ENCODE measurements around the gene ZDHHC9.

The ZDHHC9 gene

DNA sequence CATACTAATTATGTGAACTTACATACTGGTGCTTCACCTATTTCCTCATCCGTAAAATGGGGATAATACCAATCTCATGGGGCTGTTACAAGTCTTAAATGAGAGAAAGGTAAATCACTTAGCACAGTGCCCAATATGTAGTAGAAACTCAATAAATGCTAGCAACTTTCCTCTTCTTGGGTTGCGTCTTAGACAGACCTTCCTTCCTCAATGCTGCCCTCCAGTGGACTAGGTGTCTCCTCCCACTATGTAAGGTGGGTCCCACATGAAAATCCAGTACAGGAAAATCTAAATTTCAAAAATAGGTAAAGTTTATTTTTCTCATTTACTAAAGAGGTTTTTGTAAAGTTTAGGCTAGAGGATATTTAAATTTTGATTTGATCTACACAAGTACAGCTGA is 20.6 kb downstream of the ZDHHC9 start:
- DNase-seq (ENCODE audit: low spot score) = peak; percentile 61

DNA sequence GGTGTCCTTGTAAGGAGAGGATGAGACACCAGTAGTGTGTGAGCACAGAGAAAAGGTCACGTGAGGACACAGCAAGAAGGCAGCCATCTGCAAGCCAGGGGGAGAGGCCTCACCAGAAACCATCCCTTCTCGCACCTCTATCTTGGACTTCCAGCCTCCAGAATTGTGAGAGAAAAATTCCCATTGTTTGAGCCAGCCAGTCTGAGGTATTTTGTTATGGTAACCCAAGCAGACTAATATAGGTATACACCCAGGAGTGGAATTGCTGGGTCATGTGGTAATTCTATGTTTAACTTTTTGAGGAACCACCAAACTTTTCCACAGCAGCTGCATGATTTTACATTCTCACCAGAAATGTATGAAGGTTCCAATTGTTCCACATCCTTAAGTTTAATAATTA is 25.6 kb downstream of the ZDHHC9 start:
- DNase-seq (ENCODE audit: low spot score) = no peak

GRCh38 chrX:129813662-129814368 is 29.9 kb downstream of the ZDHHC9 start:
- DNase-seq (ENCODE audit: low spot score) = no peak

GRCh38 chrX:129808829-129809796 is 34.6 kb downstream of the ZDHHC9 start:
- no peak for DNase-seq (ENCODE audit: low spot score)

DNA sequence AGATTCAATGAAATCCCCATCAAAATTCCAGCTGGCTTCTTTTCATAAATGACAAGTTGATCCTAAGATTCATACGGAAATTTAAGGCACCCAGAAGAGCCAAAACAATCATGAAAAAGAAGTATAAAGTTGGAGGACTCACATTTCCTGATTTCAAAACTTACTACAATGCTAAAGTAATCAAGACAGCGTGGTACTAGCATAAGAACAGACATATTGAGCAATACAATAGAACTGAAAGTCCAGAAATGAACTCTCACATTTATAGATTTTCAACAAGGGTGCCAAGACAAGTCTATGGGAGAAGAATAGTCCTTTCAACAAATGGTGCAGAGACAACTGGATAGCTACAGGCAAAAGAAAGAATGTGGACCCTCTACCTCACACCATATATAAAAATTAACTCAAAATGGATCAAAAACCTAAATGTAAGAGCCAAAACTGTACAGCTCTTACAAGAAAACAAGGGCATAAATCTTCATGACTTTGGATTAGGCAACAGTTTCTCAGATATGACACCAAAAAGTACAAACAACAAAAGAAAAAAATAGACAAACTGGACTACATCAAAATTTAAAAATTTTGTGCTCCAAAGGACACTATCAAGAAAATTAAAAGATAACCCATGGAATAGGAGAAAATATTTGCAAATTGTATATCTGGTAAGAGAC is 35.4 kb downstream of the ZDHHC9 start:
- no peak for DNase-seq (ENCODE audit: low spot score)

DNA sequence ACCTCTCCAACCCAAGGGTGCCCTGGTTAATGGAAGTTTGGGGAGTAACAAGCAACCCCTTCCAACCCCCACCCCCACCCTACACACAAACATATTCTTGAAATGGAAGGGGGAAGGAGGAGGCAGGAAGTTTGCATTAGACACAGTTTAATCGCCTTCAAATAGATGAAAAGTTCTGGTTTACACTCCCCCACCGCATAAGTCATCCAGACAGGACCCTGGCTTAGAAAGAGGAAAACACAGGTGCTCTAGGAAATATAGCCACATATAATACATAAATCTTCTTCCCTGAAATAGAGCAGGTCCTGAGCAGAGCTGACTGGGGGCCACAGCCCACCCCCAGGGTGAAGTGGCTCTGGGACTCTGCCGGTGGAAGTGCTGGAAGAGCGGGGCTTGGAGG is 38.9 kb downstream of the ZDHHC9 start:
- DNase-seq (ENCODE audit: low spot score) = no peak

DNA sequence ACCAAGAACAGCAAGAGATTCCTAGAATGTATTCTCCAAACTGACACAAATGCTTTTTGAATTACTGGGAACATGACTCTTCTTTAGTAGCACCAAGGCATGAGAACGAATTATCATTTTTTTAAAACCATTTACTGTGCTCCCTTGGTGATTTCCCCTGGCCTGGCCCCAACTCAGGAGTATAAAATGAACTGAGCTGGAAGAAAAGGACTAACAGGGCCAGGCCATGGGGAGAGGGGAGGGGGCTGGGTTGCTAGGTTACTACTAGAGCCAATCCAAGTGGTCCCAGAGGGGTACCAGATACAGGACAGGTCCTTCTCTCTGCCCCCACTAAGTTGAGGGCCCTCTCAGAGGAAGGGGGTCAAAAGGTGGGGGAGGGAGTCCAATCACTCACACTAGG is 40.8 kb downstream of the ZDHHC9 start:
- DNase-seq (ENCODE audit: low spot score) = no peak

GRCh38 chrX:129800186-129800585 is 43.5 kb downstream of the ZDHHC9 start:
- no peak for DNase-seq (ENCODE audit: low spot score)

DNA sequence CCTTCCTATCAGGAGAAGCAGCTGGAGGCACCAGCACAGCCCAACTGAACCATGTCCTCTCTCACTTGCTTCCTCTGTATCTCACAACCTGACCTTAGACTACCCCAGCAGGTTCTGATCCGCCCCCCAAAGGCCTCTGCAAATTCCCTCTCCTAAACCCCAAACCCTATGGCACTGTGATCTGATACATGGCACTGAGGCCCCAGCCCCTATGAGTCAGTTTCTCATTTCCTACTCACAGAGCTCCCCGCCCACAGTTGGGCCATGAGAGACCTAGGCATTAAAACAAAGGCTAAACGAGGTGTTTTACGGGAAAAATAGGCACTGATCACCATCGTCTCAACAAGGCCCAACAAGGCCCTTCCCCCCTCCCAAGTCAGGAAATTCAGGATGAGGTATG is 44.8 kb downstream of the ZDHHC9 start:
- DNase-seq (ENCODE audit: low spot score) = no peak

- no peak for DNase-seq (ENCODE audit: low spot score)
These were observed 45.2 kb downstream of the ZDHHC9 start for GRCh38 chrX:129798456-129798855.

DNA sequence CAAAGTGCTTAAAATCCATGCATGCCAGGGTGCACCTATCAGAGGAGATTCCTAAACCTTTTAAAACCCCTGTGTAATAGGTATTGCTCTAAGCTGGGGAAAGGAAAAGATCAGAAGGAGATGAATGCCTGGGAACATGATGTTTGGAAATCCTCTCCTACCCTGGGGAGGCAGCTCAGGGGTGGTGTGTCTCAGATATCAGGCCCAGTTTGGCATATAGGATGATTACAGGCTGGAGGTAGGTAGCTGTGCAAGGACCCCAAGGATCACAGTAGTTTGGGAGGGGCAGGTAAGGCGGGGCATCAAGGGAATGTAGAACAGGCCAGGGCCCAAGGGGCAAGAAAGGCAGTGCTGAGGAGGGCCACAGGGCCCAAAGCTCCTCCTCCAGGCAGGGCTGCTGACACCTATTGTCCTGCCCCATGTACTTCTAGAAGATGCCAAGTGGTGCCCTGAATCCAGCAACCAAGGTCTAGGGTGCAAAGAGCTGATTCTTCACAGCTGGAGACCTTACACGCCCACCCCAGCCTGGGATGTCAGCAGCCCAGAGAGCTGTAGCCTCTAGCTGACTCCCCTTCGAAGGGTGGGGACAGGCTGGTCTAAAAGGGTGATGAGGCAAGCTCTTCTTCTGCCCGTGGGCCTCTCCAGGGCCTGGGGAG is 46.3 kb downstream of the ZDHHC9 start:
- no peak for DNase-seq (ENCODE audit: low spot score)

- no peak for DNase-seq (ENCODE audit: low spot score)
These were observed 48.1 kb downstream of the ZDHHC9 start for GRCh38 chrX:129795584-129795983.

DNA sequence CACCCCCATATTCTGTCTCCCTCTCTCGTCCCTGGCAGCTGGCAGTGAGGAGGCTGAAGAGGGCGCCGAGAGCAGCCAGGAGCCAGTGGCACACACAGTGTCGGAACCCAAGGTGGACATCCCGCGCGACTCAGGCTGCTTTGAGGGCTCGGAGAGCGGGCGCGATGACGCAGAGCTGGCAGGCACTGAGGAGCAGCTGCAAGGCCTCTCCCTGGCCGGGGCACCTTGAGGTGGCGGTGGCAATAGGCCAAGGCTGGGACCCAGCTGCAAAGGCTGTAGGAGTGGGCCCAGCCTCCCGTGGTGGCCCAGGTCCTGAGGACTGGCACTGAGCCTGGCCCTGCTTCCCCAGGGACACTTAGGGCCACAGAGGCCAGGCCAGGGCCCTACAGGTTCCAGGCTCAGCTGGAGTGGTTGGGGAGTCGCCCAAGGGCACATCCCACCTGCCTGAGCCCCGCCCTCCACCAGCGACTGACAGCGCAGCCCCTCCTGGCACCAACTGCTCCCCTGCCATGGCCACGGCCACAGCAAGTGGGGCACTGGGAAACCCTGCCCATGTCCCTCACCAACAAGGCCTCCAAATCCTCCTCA is 50.0 kb downstream of the ZDHHC9 start:
- DNase-seq (ENCODE audit: low spot score) = no peak

DNA sequence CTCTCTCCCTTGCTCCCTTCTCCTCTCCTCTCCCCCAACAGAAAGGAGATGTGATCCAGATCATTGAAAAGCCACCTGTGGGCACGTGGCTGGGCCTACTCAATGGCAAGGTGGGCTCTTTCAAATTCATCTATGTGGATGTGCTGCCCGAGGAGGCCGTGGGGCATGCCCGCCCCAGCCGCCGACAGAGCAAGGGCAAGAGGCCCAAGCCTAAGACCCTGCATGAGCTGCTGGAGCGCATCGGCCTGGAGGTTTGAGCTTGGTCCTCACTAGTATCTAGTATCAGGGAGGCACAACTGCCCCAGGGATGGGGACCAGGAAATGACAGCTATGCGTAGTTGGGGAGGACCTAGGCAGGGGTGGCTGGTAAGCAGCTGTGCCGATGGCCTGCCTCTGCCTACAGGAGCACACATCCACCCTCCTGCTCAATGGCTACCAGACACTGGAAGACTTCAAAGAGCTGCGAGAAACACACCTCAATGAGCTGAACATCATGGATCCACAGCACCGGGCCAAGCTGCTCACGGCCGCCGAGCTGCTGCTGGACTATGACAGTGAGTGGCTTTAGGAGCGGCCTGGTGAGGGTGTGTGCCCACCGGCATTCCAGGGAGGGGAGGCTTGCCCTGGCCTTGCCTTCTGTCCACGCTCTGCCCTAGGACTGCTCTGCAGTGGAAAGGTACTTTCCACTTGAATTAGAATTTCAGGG is 50.9 kb downstream of the ZDHHC9 start:
- no peak for DNase-seq (ENCODE audit: low spot score)

- DNase-seq (ENCODE audit: low spot score) = no peak
These were observed 51.6 kb downstream of the ZDHHC9 start for GRCh38 chrX:129791961-129792570.

GRCh38 chrX:129791336-129791735 is 52.4 kb downstream of the ZDHHC9 start:
- no peak for DNase-seq (ENCODE audit: low spot score)

DNA sequence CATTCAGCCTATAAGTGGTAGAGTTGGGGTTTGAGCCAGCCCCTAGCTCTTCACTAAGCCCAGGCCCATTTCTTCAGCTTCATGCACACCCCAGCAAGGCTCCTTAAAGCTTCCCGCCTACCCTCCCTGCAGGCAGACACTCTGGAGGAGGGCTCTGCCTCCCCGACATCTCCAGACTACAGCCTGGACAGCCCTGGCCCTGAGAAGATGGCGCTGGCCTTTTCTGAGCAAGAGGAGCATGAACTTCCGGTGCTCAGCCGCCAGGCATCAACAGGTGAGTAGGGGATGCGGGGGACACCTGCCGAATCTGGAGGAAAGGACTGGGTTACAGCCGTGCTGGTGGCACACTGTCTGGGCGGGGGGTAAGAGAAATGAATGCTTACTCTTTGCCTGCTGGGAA is 52.9 kb downstream of the ZDHHC9 start:
- DNase-seq (ENCODE audit: low spot score) = no peak

DNA sequence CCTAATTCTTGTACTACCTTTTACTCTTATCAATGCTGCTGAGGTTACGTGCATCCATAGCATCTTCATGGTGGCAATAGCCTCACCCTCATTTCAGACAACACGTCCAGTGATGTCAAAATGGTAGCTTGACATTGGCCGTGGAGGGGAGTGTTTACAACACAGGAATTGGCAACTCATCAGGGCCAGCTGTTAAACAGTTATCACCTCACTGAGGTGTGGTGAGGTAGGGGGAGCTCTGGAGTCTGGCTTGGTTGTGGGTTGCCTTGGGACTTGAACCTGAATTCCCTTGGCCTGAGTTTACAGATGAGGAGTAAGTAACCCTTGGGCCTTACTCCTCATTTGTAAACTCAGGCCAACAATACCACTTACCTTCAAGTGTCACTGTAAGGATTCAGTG is 53.5 kb downstream of the ZDHHC9 start:
- DNase-seq (ENCODE audit: low spot score) = no peak

- DNase-seq (ENCODE audit: low spot score) = no peak
These were observed 55.2 kb downstream of the ZDHHC9 start for GRCh38 chrX:129788527-129788926.

DNA sequence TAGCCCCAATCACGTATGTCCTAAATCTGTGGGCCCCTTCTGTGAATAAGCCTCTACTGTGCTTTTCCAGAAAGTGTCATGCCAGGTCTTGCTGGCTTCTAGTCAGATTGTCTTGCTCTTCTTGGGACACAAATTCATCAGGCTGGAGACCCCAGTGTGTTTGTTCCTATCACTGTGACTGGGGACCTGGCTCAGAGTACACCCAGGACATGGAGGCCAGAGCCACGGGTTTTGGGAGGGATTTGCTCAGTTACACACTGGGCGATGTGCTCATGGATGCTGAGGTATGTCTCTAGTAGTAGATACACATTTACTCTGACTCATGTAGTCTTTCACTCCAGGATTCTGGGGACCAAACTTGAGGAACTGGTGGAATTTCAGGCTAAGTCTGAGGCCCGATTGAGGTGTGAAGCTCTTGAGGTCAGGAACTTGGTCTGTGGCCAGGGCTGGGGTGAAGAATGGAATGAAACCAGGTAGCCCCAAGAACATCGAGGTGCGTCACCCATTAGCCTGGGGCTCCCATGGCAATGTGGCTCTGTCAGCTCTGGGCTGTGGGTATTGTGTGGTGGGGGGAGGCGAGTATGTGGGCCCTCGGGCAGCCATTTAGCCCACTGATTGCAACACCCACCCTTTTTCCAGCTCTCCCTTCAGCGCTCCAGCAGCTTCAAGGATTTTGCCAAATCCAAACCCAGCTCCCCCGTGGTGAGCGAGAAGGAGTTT is 56.2 kb downstream of the ZDHHC9 start:
- no peak for DNase-seq (ENCODE audit: low spot score)

Measured in Ammon's horn (tissue), 1 donor.